Testis (tissue), 3 donors: Measurements from ENCODE around the gene LYL1. TPM values are rescaled to one million over a fixed set of nuclear protein-coding genes. Genes with fewer than 3 reads are reported as not detected.

Experiments used
- DNase-seq: peaks from one replicate; pipeline ENCODE4 v3.0.0-alpha.2; 2019
- H3K27ac ChIP-seq, 2 donors: fragments of 200-600 bp; sonication (generic); one replicate each; pipeline ENCODE4 v1.5.1; 2019
- H3K27me3 ChIP-seq: fragments of 200-600 bp; sonication (generic); one replicate; pipeline ENCODE4 v1.5.1; 2019
- H3K36me3 ChIP-seq: fragments of 200-600 bp; sonication (generic); one replicate; pipeline ENCODE4 v1.5.1; 2017; ENCODE audit warnings: low read depth; ENCODE audit errors: missing control alignments
- H3K4me1 ChIP-seq: fragments of 200-600 bp; sonication (generic); one replicate; pipeline ENCODE4 v1.5.1; 2019
- H3K4me3 ChIP-seq, 2 donors: fragments of 200-600 bp; sonication (generic); one replicate each; pipeline ENCODE4 v1.5.1; 2017 to 2019
- H3K9me3 ChIP-seq: fragments of 200-600 bp; sonication (generic); one replicate; pipeline ENCODE4 v1.5.1; 2017
- CTCF ChIP-seq, 3 experiments: fragments of 450-650 bp in 2 of 3; fragments of 200-600 bp in 1 of 3; sonication (generic) in 1 of 3; IDR thresholded peaks; one replicate each; pipeline ENCODE4 v1.5.1; 2016 to 2019; ENCODE audit warnings: antibody characterized with exemption in 3 of 3, mild to moderate bottlenecking in 2 of 3, moderate library complexity in 1 of 3
- POLR2A ChIP-seq: fragments of 450-650 bp; IDR thresholded peaks from one replicate; pipeline ENCODE4 v1.6.1; 2017; ENCODE audit warnings: antibody characterized with exemption, mild to moderate bottlenecking, moderate library complexity
- WGBS, 2 donors: methylation state at CpG; one replicate each; pipeline ENCODE4 v1.1.5; 2018; 5-methylcytosine and 5-hydroxymethylcytosine counted together
- intact Hi-C: fragments of 100-400 bp; cut with DNase I; formaldehyde crosslinking; loops from one replicate; pipeline ENCODE4 v1.15.1; 2023; ENCODE audit warnings: low total_unique reads
- polyA plus RNA-seq: library from polyadenylated mRNA; stranded (reverse); fragments of 350-450 nt; fragmentation: Illumina TruSeq; extraction: RNeasy Lipid Tissue Mini Kit (QIAGEN cat#74804); gene quantifications from one replicate; pipeline ENCODE4 v1.2.3, GENCODE V29; 2014; ENCODE audit warnings: low read depth, low replicate concordance; ENCODE audit not compliant: insufficient read depth
- total RNA-seq, 2 donors: library from RNA; depleted of rRNA; stranded (reverse); fragments of >200 nt; gene quantifications; one replicate each; pipeline ENCODE4 v1.2.3, GENCODE V29; 2016

Gene LYL1
- total and polyA plus RNA-seq, 3 donors from 2014 or later = 15.9 to 35.8 (median 21.9) TPM

GRCh38 chr19:13138171-13138915 is 35.7 kb upstream of the LYL1 start:
- TF ChIP-seq POLR2A = no peak
- no peak for TF ChIP-seq CTCF (IDR thresholded peaks at IDR 0.05)
- WGBS, 2 donors = 88 to 90% methylated on average over 30 to 40 of the region's 40 CpGs
- Histone ChIP-seq H3K27me3 (no peaks in the 10 kb centered on the region), H3K9me3 (no peaks in the 10 kb centered on the region), H3K27ac (no peak overlapping the region), H3K4me3 (no peak overlapping the region), H3K36me3 (no peaks in the 10 kb centered on the region), H3K4me1 (no peaks in the 10 kb centered on the region)
- no peak for DNase-seq
- intact Hi-C loops = no loop called here

- intact Hi-C loops = no loop called here
- H3K4me1 ChIP-seq = no peaks in the 10 kb centered on the region
- 89 to 93% methylated on average over 12 to 28 of the region's 28 CpGs for WGBS, 2 donors
- no peak for DNase-seq
- no peaks in the 10 kb centered on the region for H3K9me3 ChIP-seq
- H3K4me3 ChIP-seq = no peak overlapping the region
- TF ChIP-seq POLR2A = no peak
- TF ChIP-seq CTCF (IDR thresholded peaks at IDR 0.05) = no peak
- no peak overlapping the region for H3K27ac ChIP-seq
- H3K27me3 ChIP-seq = no peaks in the 10 kb centered on the region
- no peaks in the 10 kb centered on the region for H3K36me3 ChIP-seq
Observed at GRCh38 chr19:13137290-13137794, 34.7 kb upstream of the LYL1 start.

GRCh38 chr19:13135068-13136062 is 32.7 kb upstream of the LYL1 start:
- H3K4me3 ChIP-seq = no peak overlapping the region
- no peaks in the 10 kb centered on the region for H3K27me3 ChIP-seq
- no peak for TF ChIP-seq CTCF (IDR thresholded peaks at IDR 0.05)
- TF ChIP-seq POLR2A = no peak
- 95 to 96% methylated on average over 22 to 60 of the region's 60 CpGs for WGBS, 2 donors
- no peak overlapping the region for H3K27ac ChIP-seq
- intact Hi-C loops = no loop called here
- H3K36me3 ChIP-seq = no peaks in the 10 kb centered on the region
- no peaks in the 10 kb centered on the region for H3K9me3 ChIP-seq
- no peaks in the 10 kb centered on the region for H3K4me1 ChIP-seq
- no peak for DNase-seq

- intact Hi-C loops = no loop called here
- no peaks in the 10 kb centered on the region for H3K36me3 ChIP-seq
- no peak for DNase-seq
Observed at GRCh38 chr19:13134626-13135025, 32.0 kb upstream of the LYL1 start.

More at GRCh38 chr19:13134626-13135025, 32.0 kb upstream of the LYL1 start:
- Histone ChIP-seq H3K27ac (no peak overlapping the region), H3K9me3 (no peaks in the 10 kb centered on the region), H3K4me1 (no peaks in the 10 kb centered on the region), H3K4me3 (no peak overlapping the region), H3K27me3 (no peaks in the 10 kb centered on the region)
- TF ChIP-seq CTCF (IDR thresholded peaks at IDR 0.05) (no peak), POLR2A (no peak)
- WGBS, 2 donors = 84 to 96% methylated on average over 3 of the region's 3 CpGs
